ENCODE data around the gene ARSG. TPM values are rescaled to one million over a fixed set of nuclear protein-coding genes. Genes with fewer than 3 reads are reported as not detected.

Gene ARSG
- total RNA-seq, 1 donor from 2014 or later = 8.7 TPM

DNA sequence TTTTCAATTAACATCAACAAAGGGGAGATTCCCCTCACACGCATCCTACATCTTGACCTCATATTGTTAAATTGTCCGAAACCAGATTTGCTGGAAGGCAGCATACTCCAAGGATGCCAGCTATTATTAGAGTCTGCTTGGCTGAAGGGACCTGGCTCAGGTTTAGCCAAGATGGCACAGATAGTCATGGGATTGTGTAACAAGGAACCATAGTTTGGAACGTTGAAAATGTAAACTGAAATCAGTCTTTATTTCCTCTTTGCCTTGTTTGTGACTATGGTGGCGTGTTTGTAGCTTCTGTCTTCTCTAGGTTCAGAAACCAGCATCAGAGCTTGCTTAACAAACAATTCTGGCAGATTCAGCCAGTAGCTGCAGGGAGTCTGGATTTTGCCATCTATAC lies 5.9 kb downstream of the ARSG start:
- Mint-ChIP-seq H3K9me3 (ENCODE audit: unreplicated experiment) (peaks cover 5% of the 10 kb centered on the region), H3K4me3 (ENCODE audit: unreplicated experiment) (no peak overlapping the region)
- no peak for DNase-seq (ENCODE audit: extremely low spot score, unreplicated experiment)

DNA sequence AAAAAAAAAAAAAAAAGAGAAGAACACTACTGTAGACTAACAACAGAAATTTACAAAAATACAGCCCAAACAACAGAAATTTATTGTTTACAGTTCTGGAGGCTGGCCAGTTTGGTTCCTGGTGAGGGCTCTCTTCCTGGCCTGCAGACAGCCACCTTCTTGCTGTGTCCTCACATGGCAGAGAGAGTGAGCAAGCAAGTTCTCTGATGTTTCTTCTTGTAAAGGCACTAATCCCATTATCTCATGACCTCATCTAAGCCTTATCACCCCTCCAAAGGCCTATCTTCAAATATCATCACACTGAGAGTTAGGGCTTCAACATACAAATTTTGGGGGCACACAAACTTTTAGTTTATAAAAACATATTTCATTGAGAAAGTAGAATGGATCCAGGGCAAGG lies 7.3 kb downstream of the ARSG start:
- TF ChIP-seq, protein P1, sequence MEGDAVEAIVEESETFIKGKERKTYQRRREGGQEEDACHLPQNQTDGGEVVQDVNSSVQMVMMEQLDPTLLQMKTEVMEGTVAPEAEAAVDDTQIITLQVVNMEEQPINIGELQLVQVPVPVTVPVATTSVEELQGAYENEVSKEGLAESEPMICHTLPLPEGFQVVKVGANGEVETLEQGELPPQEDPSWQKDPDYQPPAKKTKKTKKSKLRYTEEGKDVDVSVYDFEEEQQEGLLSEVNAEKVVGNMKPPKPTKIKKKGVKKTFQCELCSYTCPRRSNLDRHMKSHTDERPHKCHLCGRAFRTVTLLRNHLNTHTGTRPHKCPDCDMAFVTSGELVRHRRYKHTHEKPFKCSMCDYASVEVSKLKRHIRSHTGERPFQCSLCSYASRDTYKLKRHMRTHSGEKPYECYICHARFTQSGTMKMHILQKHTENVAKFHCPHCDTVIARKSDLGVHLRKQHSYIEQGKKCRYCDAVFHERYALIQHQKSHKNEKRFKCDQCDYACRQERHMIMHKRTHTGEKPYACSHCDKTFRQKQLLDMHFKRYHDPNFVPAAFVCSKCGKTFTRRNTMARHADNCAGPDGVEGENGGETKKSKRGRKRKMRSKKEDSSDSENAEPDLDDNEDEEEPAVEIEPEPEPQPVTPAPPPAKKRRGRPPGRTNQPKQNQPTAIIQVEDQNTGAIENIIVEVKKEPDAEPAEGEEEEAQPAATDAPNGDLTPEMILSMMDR (IDR thresholded peaks at IDR 0.05) = no peak
- no peak overlapping the region for H3K27ac Mint-ChIP-seq (ENCODE audit: unreplicated experiment)

More for the DNA sequence above, 5.9 kb downstream of the ARSG start:
- Mint-ChIP-seq H3K4me1 (ENCODE audit: unreplicated experiment) (peaks cover 16% of the 10 kb centered on the region), H3K27me3 (ENCODE audit: unreplicated experiment) (peaks cover 13% of the 10 kb centered on the region), H3K27ac (ENCODE audit: unreplicated experiment) (no peak overlapping the region), H3K36me3 (ENCODE audit: unreplicated experiment) (no peaks in the 10 kb centered on the region)
- TF ChIP-seq, protein P1 (IDR thresholded peaks at IDR 0.05) = no peak

DNA sequence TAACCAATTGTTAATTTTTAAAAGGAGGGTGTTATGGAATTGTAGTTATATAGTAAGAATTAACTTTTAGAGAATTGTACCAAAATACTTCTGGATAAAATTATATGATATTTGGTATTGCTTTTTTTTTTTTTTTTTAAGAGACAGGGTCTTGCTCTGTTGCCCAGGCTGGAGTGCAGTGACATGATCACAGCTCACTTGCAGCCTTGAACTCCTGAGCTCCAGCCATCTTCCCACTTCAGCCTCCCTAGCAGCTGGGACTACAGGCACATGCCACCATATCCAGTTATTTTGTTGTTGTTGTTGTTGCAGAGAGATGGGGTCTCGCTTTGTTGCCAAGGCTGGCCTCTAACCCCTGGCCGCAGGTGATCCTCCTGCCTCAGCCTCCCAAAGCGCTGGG lies 8.5 kb downstream of the ARSG start:
- Mint-ChIP-seq H3K4me1 (ENCODE audit: unreplicated experiment) (peaks cover 17% of the 10 kb centered on the region), H3K27ac (ENCODE audit: unreplicated experiment) (no peak overlapping the region), H3K36me3 (ENCODE audit: unreplicated experiment) (no peaks in the 10 kb centered on the region), H3K9me3 (ENCODE audit: unreplicated experiment) (peaks cover 5% of the 10 kb centered on the region), H3K4me3 (ENCODE audit: unreplicated experiment) (no peak overlapping the region), H3K27me3 (ENCODE audit: unreplicated experiment) (peaks cover 2% of the 10 kb centered on the region)
- TF ChIP-seq, protein P1 (IDR thresholded peaks at IDR 0.05) = no peak
- no peak for DNase-seq (ENCODE audit: extremely low spot score, unreplicated experiment)

More for the DNA sequence above, 7.3 kb downstream of the ARSG start:
- Mint-ChIP-seq H3K4me3 (ENCODE audit: unreplicated experiment) (no peak overlapping the region), H3K4me1 (ENCODE audit: unreplicated experiment) (peaks cover 17% of the 10 kb centered on the region), H3K9me3 (ENCODE audit: unreplicated experiment) (peaks cover 5% of the 10 kb centered on the region), H3K36me3 (ENCODE audit: unreplicated experiment) (no peaks in the 10 kb centered on the region), H3K27me3 (ENCODE audit: unreplicated experiment) (peaks cover 2% of the 10 kb centered on the region)
- no peak for DNase-seq (ENCODE audit: extremely low spot score, unreplicated experiment)

DNA sequence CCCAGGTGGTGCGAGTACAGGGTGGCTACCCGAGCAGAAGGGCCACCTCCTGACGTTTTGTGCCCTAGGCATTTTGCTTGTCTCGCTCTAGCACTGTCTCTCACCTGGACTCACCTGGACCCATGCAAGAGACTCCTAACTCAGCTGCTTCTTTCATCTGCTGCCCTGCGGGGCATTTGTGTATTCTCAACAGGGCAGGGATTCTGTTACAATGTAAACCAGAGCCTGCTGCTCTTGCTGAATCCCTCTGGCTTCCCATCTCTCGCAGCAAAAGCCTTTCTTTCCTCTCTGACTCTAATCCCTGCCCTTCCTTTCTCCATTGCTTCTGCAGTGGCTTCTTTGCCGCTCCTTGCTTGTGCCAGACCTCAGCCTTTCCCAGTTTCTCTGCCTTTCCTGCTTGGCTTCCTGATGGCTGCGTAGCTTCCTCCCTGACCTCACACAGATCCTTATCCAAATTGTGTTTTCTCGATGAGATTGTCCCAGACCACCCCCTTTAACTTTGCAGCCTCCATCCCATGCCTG lies 10.2 kb downstream of the ARSG start:
- Mint-ChIP-seq H3K27ac (ENCODE audit: unreplicated experiment) (peak overlapping the region; percentile 86), H3K36me3 (ENCODE audit: unreplicated experiment) (no peaks in the 10 kb centered on the region), H3K4me1 (ENCODE audit: unreplicated experiment) (peaks cover 20% of the 10 kb centered on the region), H3K4me3 (ENCODE audit: unreplicated experiment) (no peak overlapping the region), H3K27me3 (ENCODE audit: unreplicated experiment) (peaks cover 2% of the 10 kb centered on the region), H3K9me3 (ENCODE audit: unreplicated experiment) (peaks cover 5% of the 10 kb centered on the region)
- TF ChIP-seq, protein P1 (IDR thresholded peaks at IDR 0.05) = no peak
- no peak for DNase-seq (ENCODE audit: extremely low spot score, unreplicated experiment)

DNA sequence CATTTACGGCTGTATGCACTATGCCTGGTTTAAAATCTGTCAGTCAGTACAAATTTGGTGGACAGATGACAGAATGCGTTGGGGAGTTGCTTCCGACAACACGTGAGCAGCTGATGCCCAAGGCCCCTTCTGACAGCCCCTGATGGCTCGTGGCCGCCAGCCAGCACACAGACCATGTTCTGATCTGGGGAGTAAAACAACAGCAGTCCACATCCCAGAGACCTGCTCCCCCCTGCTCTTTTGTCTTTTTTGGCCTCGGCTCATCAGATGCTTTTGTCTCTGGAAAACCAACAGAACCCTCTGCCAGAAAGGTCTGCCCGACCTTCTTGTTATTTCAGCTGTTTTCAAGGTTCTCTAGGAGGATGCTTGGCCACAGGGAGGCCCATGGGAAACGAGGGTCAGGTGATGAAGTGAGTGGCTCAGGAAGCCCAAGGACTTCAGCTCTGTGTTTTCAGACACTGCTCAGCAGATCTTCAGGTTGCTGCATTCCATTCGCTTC lies 10.8 kb downstream of the ARSG start:
- Mint-ChIP-seq H3K9me3 (ENCODE audit: unreplicated experiment) (peaks cover 5% of the 10 kb centered on the region), H3K27ac (ENCODE audit: unreplicated experiment) (peak overlapping the region; percentile 86), H3K4me1 (ENCODE audit: unreplicated experiment) (peaks cover 20% of the 10 kb centered on the region), H3K36me3 (ENCODE audit: unreplicated experiment) (no peaks in the 10 kb centered on the region), H3K4me3 (ENCODE audit: unreplicated experiment) (no peak overlapping the region), H3K27me3 (ENCODE audit: unreplicated experiment) (no peaks in the 10 kb centered on the region)
- DNase-seq (ENCODE audit: extremely low spot score, unreplicated experiment) = no peak
- TF ChIP-seq, protein P1 (IDR thresholded peaks at IDR 0.05) = no peak
